ENCODE data around the gene HBG2. TPM values are rescaled to one million over a fixed set of nuclear protein-coding genes. Genes with fewer than 3 reads are reported as not detected.

HBG2 gene
- total and polyA plus RNA-seq, 2 of the 4 experiments (the other 2 are of a cell fraction) = 0.54 TPM; not detected in 1

DNA sequence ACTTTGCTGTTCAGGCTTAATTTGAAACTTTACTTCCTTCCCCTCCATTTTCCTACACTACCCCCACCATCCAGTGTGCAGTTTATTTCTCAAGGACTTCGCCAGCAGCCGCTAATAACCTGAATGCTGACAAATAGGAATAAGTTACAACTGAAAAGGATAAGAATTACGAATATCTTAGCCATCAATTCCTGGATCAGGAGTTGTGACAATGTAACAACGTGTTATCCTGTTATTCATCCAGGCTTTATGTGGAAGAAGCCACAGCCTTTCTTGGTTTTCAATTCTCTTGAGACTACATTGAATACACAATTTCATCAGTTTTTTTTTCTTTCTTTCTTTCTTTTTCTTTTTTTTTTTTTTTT lies 10.8 kb downstream of the HBG2 start:
- Histone ChIP-seq H3K27me3 (ENCODE audit: control insufficient read depth, insufficient read depth, low read length) (no peaks in the 10 kb centered on the region), H3K36me3 (ENCODE audit: control insufficient read depth, insufficient read depth, low read length) (no peaks in the 10 kb centered on the region), H3K9me1 (ENCODE audit: insufficient read depth, low read length) (peaks cover 7% of the 10 kb centered on the region; the same call in 1 of the 2 replicates), H2AFZ (replicated peaks; ENCODE audit: low read length, poor library complexity) (no peak overlapping the region), H3K4me2 (ENCODE audit: low read depth, low read length) (no peak overlapping the region), H3K27ac (ENCODE audit: insufficient read depth, low read length) (no peak overlapping the region), H2BK5ac (ENCODE audit: low read depth, low read length, poor library complexity, severe bottlenecking) (no peak overlapping the region), H3K14ac (replicated peaks; ENCODE audit: low read depth, low read length) (no peak overlapping the region), H3K18ac (ENCODE audit: low read depth, low read length) (no peak overlapping the region), H3K4me3 (ENCODE audit: insufficient read depth, low read depth, low read length) (no peak overlapping the region), H4K91ac (ENCODE audit: insufficient read depth, low read depth, low read length) (no peak overlapping the region), H4K5ac (ENCODE audit: low read depth, low read length) (no peak overlapping the region), H2AK9ac (replicated peaks; ENCODE audit: low read depth, low read length, poor library complexity) (no peak overlapping the region), H3K4ac (ENCODE audit: low read depth, low read length) (peak overlapping the region; percentile 4; the same call in 1 of the 2 replicates), H3K9me3 (ENCODE audit: control insufficient read depth, insufficient read depth, low read length) (no peaks in the 10 kb centered on the region), H2BK20ac (ENCODE audit: low read depth, low read length) (peak overlapping the region; percentile 64; the same call in 1 of the 2 replicates), H4K20me1 (ENCODE audit: insufficient read depth, low read length) (no peaks in the 10 kb centered on the region), H2BK15ac (ENCODE audit: low read depth, low read length) (peak overlapping the region; percentile 23; the same call in 1 of the 3 replicates), H3K56ac (ENCODE audit: extremely low read depth, insufficient read depth, low read length) (no peak overlapping the region), H2AK5ac (ENCODE audit: low read depth, low read length) (no peak overlapping the region), H3K9ac (ENCODE audit: low read depth, low read length) (no peak overlapping the region), H3K23ac (ENCODE audit: low read depth, low read length) (no peak overlapping the region), H3K4me1 (ENCODE audit: control insufficient read depth, insufficient read depth, low read length) (peaks cover 2% of the 10 kb centered on the region; the same call in 1 of the 2 replicates), H2BK120ac (ENCODE audit: low read depth, low read length) (no peak overlapping the region), H3K79me1 (ENCODE audit: low read depth in 1 of 2, low read length in 2 of 2) (no peaks in the 10 kb centered on the region), H4K8ac (ENCODE audit: low read depth in 2 of 2, low read length in 2 of 2) (no peak overlapping the region)
- BruUV-seq (replicated peaks) = no TSS peak
- no peak for ATAC-seq (ENCODE audit: low read depth)
- no peak for TF ChIP-seq MXI1 (IDR thresholded peaks at IDR 0.05; ENCODE audit: borderline replicate concordance, low read depth, low read length)
- no peak for TF ChIP-seq MAFK (IDR thresholded peaks at IDR 0.05; ENCODE audit: low read depth, low read length)
- intact Hi-C loops (cut with micrococcal nuclease) = no loop called here
- ChIA-PET CTCF (interaction anchor here (0.6 kb wide), 1 partner anchor 1058 kb away, joined by 8 read pairs; no protein-coding TSS in a partner anchor), POLR2A (ENCODE audit: unreplicated experiment) (no interaction called here)
- dilution Hi-C loops (cut with HindIII; ENCODE audit: low sequenced_read_pairs, unreplicated experiment) = no loop called here
- no CpG with 5 or more reads among the region's 4 CpGs for WGBS, 2 experiments (ENCODE audit: extremely low coverage in 2 of 2, insufficient read length in 1 of 2)
- no peak for DNase-seq
- in situ Hi-C loops (cut with MboI; ENCODE audit: low sequenced_read_pairs) = no loop called here

Measured in IMR-90 (cell line).